Thyroid gland (tissue), 4 donors: ENCODE measurements around the gene GIGYF1. TPM values are rescaled to one million over a fixed set of nuclear protein-coding genes. Genes with fewer than 3 reads are reported as not detected.
"Not testable (repeated sequence)": the region's sequence is repeated elsewhere in the genome, so short reads cannot be mapped to it uniquely, and the experiment has no call there.

Experiments
- DNase-seq, 2 donors: peaks; one replicate each; pipeline ENCODE4 v3.0.0-alpha.2; 2019
- H3K27ac ChIP-seq, 3 donors: fragments of 200-600 bp; sonication (generic); 1 replicate in 2 of 3; 2 replicates in 1 of 3; pipeline ENCODE4 v1.5.1; 2016 to 2019; ENCODE audit warnings: mild to moderate bottlenecking in 1 of 3, moderate library complexity in 1 of 3
- H3K27me3 ChIP-seq: fragments of 200-600 bp; sonication (generic); one replicate; pipeline ENCODE4 v1.5.1; 2019
- H3K36me3 ChIP-seq, 2 donors: fragments of 200-600 bp; sonication (generic); one replicate each; pipeline ENCODE4 v1.5.1; 2016 to 2019
- H3K4me1 ChIP-seq, 2 donors: fragments of 200-600 bp; sonication (generic); one replicate each; pipeline ENCODE4 v1.5.1; 2017 to 2019
- H3K4me3 ChIP-seq, 3 donors: fragments of 200-600 bp; sonication (generic); replicated peaks in 1 of 3; 1 replicate in 2 of 3; 2 replicates in 1 of 3; pipeline ENCODE4 v1.5.1; 2016; ENCODE audit warnings: mild to moderate bottlenecking in 1 of 3
- H3K9me3 ChIP-seq: fragments of 200-600 bp; sonication (generic); one replicate; pipeline ENCODE4 v1.5.1; 2017
- CTCF ChIP-seq, 6 experiments: fragments of 200-600 bp in 3 of 6; fragments of 450-650 bp in 3 of 6; sonication (generic) in 3 of 6; IDR thresholded peaks; one replicate each; pipeline ENCODE4 v1.5.1; 2016 to 2019; ENCODE audit warnings: antibody characterized with exemption in 6 of 6, mild to moderate bottlenecking in 2 of 6, inconsistent platforms in 1 of 6, moderate library complexity in 1 of 6
- POLR2A ChIP-seq, 2 donors: fragments of 450-650 bp; IDR thresholded peaks; one replicate each; pipeline ENCODE4 v1.6.1; 2017; ENCODE audit warnings: antibody characterized with exemption in 2 of 2, mild to moderate bottlenecking in 2 of 2, moderate library complexity in 1 of 2
- WGBS, 2 donors: methylation state at CpG; one replicate each; pipeline ENCODE4 v1.1.5; 2017; 5-methylcytosine and 5-hydroxymethylcytosine counted together
- intact Hi-C: fragments of 100-400 bp; cut with DNase I; formaldehyde crosslinking; loops from one replicate; pipeline ENCODE4 v1.15.1; 2023
- total RNA-seq, 4 donors: library from RNA; depleted of rRNA; stranded (reverse); fragments of >200 nt; gene quantifications; one replicate each; pipeline ENCODE4 v1.2.3, GENCODE V29; 2016

The GIGYF1 gene
- total RNA-seq, 4 donors from 2014 or later = 30.5 to 46.9 (median 35.3) TPM

GRCh38 chr7:100665168-100665726 is 28.8 kb downstream of the GIGYF1 start:
- no peak for TF ChIP-seq POLR2A (IDR thresholded peaks at IDR 0.05)
- TF ChIP-seq CTCF (IDR thresholded peaks at IDR 0.05) = no peak
- intact Hi-C loops = no loop called here
- WGBS, 2 donors = 93 to 95% methylated on average over 5 of the region's 5 CpGs
- no peak for DNase-seq
- Histone ChIP-seq H3K4me3 (no peak overlapping the region), H3K4me1 (no peaks in the 10 kb centered on the region), H3K9me3 (no peaks in the 10 kb centered on the region), H3K27me3 (no peaks in the 10 kb centered on the region), H3K36me3 (no peaks in the 10 kb centered on the region), H3K27ac (no peak overlapping the region)

GRCh38 chr7:100662194-100662776 is 31.8 kb downstream of the GIGYF1 start:
- H3K9me3 ChIP-seq, H3K27ac ChIP-seq, H3K4me1 ChIP-seq, intact Hi-C loops, H3K4me3 ChIP-seq, H3K36me3 ChIP-seq, H3K27me3 ChIP-seq: not testable (repeated sequence)
- WGBS, 2 donors = 70% methylated on average over 12 of the region's 12 CpGs
- peak; percentile 48 to 50 for DNase-seq

GRCh38 chr7:100655908-100656674 is 38.0 kb downstream of the GIGYF1 start, which contains the start of gene ACTL6B:
ACTL6B (minus strand) TSS chr7:100656448; CDS start chr7:100656354, 94 bp downstream.
- Histone ChIP-seq H3K4me3 (no peak within 1 kb of the TSS), H3K27ac (no peak within 1 kb of the TSS), H3K36me3 (no peaks in the 10 kb centered on the region), H3K27me3 (peaks cover 17% of the 10 kb centered on the region), H3K9me3 (no peaks in the 10 kb centered on the region), H3K4me1 (peaks cover 0 to 4% of the 10 kb centered on the region in 2 donors)
- DNase-seq = peak; percentile 31 to 41
- WGBS, 2 donors = 4 to 21% methylated on average over 30 of the region's 63 CpGs
- TF ChIP-seq POLR2A (IDR thresholded peaks at IDR 0.05) = no peak
- TF ChIP-seq CTCF (IDR thresholded peaks at IDR 0.05) = no peak
- intact Hi-C loops = no loop called here

- no peak for TF ChIP-seq CTCF (IDR thresholded peaks at IDR 0.05)
- no peak for TF ChIP-seq POLR2A (IDR thresholded peaks at IDR 0.05)
- Histone ChIP-seq H3K27ac (no peak overlapping the region), H3K4me1 (peaks cover 0 to 4% of the 10 kb centered on the region in 2 donors), H3K4me3 (no peak overlapping the region), H3K9me3 (no peaks in the 10 kb centered on the region), H3K36me3 (no peaks in the 10 kb centered on the region), H3K27me3 (peaks cover 17% of the 10 kb centered on the region)
- DNase-seq = no peak
- 57% methylated on average over 17 to 20 of the region's 25 CpGs for WGBS, 2 donors
- intact Hi-C loops = no loop called here
Observed at GRCh38 chr7:100654908-100655831, 38.9 kb downstream of the GIGYF1 start.

GRCh38 chr7:100649826-100650565 is 44.1 kb downstream of the GIGYF1 start:
- TF ChIP-seq CTCF (IDR thresholded peaks at IDR 0.05) = no peak
- TF ChIP-seq POLR2A (IDR thresholded peaks at IDR 0.05) = no peak
- Histone ChIP-seq H3K9me3 (no peaks in the 10 kb centered on the region), H3K27ac (no peak overlapping the region), H3K36me3 (no peaks in the 10 kb centered on the region), H3K27me3 (peaks cover 5% of the 10 kb centered on the region), H3K4me1 (no peaks in the 10 kb centered on the region), H3K4me3 (no peak overlapping the region)
- no peak for DNase-seq
- intact Hi-C loops = no loop called here
- 71 to 83% methylated on average over 11 to 14 of the region's 15 CpGs for WGBS, 2 donors
